NCI-H2171 treated with DMSO at 0.1 percent for 48 hours (cell line): ENCODE results near the gene C2orf72.
"Not testable (repeated sequence)": the region's sequence is repeated elsewhere in the genome, so short reads cannot be mapped to it uniquely, and the experiment has no call there.

Source experiments
- DNase-seq: peaks from one replicate; lab custom pipeline; 2025; lab: John Stamatoyannopoulos, UW

Gene C2orf72

DNA sequence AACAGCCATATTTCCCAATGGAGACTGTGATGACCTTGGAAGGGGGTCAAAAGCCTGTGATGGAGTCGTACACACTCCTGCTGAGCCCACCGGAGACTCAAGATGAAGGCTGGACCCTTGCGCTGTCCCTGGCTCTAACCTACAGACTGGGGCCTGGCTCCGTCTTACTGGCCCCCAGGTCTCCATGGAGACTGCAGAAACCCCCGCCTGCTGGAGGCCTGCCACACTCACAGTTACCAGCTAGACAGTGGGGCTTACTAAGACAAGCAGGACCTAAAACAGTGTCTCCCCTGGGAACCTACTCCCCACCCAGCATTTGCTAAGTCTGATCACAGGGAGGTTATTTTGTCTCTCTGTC, 9.6 kb downstream of the C2orf72 start:
- no peak for DNase-seq

GRCh38 chr2:231047274-231047922, 10.1 kb downstream of the C2orf72 start:
- DNase-seq = no peak

GRCh38 chr2:231047923-231048915, 10.9 kb downstream of the C2orf72 start:
- DNase-seq = no peak

DNA sequence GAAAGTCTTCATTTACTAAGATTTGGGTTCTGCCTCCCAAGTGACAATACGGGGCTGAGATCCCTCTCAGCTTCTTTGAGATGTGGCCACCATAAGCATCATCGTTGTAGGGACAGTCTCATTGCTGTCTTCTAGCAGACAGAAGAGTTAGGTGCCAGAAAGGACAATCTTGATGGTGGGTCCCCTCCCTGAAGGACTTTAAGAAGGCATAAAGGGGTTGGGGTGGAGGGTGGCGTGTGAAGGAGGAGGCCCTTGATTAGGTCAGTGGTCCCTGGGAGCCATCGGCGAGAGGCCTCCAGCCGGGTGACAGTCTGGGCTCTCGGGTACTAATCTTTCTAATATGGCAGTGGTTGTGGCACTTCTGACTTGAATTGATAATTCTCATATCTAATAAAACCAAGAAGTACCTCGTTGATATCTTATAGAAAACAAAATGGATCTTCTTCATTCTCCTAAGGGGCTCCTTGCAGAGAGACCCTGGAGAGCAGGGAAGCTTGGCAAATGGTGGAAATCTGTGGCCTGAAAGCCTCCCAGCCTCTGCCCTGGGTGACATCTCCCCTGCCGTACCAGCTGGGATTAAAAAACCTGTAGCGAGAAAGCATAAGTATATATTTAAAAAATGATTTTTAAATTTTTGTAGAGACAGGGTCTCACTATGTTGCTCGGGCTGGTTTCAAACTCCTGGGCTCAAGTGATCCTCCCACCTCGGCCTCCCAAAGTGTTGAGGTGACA, 12.1 kb downstream of the C2orf72 start:
- no peak for DNase-seq

GRCh38 chr2:231050018-231050901, 12.9 kb downstream of the C2orf72 start:
- no peak for DNase-seq

DNA sequence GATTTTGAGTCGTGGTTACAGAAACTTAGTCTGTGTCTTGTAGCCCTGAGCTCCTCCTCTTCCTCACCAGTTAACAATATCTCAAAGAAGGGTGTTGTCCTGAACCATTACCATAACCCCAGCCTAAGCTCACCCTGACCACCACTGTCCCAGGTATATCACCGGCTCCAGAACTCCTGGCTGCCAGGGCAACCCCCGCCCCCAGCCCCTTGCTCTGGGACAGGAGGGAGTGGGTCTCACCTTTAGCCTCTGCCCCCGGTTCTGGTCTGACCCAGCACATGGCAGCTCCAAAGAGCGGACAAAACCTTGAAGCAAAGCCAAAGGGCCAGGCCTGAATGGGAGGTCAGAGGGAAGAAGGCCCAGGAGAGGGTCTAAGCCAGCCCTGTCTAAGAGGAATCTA, 13.8 kb downstream of the C2orf72 start:
- DNase-seq = no peak

GRCh38 chr2:231052494-231053451, 15.4 kb downstream of the C2orf72 start:
- DNase-seq = peak; percentile 63

- no peak for DNase-seq
Measured at GRCh38 chr2:231053846-231054245, 16.5 kb downstream of the C2orf72 start.

DNA sequence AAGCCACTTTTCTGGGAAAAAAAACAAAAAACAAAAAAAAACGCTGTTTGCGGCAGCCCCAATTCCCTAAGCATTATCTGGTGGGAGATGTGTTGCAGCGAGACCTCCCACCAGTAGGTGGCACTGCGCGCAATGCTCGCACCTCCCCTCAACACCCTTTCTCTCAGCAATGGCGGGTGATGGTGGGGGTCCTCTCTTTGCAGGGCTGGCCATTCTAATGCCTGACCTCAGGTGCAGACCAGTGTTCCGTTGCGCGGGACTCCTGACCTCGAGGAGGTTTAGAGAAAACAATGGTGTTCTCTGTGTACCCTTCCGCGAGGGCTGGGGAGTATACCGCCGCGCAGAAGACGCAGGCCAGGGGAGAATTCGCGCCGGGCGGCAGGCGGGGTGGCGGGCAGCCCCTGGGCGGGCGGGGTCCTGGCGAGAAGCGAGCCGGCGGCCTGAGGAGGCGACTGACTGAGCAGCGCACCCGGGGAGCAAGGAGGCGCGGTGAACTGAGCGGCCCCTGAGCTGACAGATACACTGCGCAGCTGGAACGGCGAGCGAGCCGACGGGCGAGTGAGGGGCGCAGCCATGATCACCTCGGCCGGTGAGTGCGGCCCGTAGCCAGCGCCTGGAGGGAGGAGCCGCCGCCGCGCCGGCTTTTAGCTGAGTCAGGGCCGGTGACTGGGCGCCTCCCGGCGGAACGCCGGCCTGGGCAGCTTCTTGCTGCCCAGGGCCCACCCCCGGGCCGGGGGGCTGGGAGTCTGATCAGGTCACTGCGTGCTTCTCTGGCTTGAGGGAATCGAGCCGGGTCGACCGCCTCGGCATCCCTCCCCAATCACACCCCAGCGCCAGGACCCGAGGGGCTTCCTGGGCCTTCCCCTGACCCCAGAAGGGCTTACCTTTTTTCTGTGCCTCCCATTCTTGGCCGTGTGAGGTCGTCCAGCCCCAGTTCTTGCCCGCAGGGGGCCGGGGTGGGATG, 19.4 kb downstream of the C2orf72 start, which contains the start of gene PSMD1:
Gene PSMD1, plus strand, starts transcription at position 415 of the 964 bp plus-strand sequence. Its CDS starts 159 bp downstream, at position 574.
- peak; percentile 68 for DNase-seq

DNA sequence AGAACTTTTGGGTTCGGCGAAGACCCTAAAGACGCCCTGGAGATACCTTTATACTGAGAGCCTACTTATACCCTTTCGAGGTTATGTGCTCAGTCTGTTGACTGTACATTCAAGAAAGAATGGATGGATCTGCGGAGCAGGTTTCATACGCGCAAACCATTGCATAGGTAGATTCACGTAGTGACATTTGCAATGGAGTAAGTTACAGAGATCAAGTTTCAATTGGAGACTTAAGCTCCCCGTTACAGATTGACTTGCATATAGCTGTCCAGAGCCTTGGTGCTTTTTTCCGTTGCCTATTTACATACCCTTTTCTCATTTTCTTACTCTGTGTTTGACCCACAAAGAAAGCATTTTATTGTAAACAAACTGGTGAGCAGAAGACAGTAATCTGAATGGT, 20.3 kb downstream of the C2orf72 start:
- no peak for DNase-seq

DNA sequence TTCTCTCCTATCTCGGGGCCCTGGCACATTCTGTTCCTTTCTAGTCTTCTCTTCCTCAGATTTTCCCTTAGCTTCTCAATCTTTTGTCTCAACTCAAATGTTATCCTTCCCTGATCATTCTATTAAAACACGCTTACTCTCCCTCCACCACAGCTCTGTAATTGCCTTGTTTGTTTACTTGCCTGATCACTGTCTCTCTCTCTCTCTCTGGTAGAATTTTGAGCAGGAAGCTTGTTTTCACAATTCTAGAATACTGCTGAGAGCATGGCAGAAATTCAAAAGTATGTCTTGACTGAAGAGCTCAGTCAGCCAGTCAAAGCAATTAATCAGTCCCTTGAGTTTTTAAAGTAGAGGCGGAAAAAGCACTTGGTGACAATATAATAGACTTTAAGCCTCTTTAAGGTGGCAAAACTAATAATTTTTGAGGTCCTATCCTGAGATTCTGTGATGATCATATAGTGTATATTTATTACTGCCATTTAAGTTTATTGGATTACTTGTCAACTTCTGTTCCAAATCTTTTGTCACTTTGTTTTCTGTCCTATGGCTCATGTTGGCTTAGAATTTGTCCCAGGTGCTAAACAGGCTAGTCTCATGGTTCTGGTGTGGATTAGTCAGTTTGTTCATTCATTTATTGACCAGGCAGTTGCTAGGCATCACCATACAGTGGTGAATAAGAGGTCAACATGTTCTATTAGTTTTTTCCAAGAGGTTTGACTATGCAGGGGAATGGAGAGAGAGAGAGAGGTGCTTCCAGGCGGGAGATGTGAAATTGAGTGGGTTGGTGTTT, 21.6 kb downstream of the C2orf72 start:
- DNase-seq = no peak

GRCh38 chr2:231059756-231060155, 22.4 kb downstream of the C2orf72 start:
- no peak for DNase-seq

- DNase-seq = no peak
Measured at GRCh38 chr2:231062776-231063175, 25.5 kb downstream of the C2orf72 start.

DNA sequence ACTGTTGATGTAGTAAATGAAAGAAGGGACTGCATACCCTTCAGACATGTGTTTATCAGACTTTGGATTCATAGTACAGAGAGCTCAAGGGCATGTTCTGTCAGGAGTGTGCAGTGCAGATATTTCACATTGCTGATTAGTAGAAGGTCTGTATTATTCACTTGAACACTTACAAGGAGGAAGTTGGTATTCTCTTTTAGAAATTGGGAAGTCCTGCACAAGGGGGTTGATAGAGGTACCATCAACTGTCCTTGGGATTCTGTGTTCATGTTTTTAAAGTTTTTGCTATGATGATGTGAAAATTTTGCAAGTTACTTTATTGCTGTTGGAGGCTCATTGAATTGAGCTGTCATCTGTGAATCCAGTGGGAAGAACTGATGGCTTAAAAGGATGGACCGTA, 26.0 kb downstream of the C2orf72 start:
- DNase-seq = no peak

- DNase-seq = no peak
Measured at GRCh38 chr2:231065966-231066365, 28.6 kb downstream of the C2orf72 start.

DNA sequence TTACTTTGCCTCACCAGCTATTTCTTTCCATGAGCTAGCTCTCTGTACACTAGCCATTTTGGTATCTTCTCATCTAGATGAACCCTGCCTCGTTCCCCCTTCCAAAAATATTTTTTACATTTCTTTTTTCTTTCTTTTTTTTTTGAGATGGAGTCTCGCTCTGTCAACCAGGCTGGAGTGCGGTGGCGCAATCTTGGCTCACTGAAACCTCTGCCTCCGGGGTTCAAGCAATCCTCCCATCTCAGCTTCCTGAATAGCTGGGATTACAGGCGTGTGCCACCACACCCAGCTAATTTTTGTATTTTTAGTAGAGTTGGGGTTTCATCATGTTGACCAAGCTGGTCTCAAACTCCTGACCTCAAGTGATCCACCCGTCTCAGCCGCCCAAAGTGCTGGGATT, 30.2 kb downstream of the C2orf72 start:
- not testable (repeated sequence) for DNase-seq

GRCh38 chr2:231068525-231069222, 31.4 kb downstream of the C2orf72 start:
- DNase-seq = no peak
